ENCODE results near the gene PTPRG.

Gene PTPRG

DNA sequence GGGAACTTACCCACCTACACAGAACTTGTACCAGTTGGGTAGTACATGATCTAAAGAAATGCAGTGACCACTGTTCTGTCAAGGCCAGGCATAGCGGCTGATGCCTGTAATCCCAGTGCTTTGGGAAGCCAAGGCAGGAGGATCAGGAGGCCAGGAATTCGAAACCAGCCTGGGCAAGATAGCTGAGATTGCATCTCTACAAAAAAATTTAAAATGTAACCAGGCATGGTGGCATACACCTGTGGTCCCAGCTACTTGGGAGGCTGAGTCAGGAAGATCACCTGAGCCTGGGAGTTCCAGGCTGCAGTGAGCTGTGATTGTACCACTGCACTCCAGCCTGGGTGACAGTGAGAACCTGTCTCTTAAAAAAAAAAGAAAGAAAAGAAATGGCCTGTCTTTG lies 491.0 kb downstream of the PTPRG start:
- DNase-seq (ENCODE audit: low read depth, low spot score), result no peak

DNA sequence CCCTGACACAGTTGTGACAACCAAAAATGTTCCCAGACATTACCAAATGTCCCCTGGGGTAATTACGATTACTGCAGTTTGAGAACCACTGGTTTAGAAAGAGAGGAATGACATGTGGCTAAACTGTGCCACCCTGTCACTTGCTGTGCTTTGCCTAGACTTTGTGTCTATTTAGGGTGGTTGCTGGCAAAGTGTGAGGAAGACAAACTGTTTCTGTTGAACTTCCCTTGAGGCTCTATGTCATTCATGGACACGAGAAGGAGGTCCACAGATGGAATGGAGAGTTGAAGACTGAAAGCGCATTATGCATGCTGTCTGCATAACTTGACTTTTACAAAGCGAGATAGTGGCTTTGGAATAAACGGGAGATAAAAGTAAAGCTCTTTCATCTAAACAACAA lies 495.3 kb downstream of the PTPRG start:
- DNase-seq (ENCODE audit: low read depth, low spot score), result no peak

DNA sequence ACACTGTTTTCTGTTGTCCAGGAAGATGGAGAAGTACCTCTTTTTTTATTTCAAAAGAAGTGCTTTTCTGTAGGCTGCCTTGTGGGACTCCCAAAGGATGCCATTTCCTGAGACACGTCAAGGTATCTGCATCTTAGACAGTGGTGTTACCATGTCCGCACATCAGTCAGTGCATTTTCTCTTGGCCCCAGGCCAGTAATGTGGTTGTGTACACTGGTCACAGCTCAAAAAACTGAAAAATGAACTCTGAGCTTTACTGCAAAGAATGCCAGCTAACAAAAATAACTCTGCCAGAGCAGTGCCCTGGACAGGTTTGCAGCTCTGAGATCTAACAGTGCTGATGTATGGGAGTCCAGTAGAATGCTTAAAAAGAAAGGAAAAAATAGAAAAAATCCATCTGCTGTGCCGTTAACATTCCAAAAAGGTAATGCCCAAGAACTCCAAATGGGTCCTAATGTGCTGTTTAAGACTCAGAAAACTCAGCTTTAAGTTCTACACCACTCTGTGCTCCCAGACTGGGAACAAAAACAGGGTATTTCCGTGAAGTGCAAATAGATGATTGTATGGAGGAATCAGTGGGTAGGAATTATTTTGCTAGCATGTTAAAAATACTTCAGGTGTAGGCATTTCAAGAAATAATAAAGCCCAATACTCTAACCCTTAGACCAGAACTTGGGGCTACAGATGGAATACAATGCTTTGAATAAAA lies 496.1 kb downstream of the PTPRG start:
- no peak for DNase-seq (ENCODE audit: low read depth, low spot score)

DNA sequence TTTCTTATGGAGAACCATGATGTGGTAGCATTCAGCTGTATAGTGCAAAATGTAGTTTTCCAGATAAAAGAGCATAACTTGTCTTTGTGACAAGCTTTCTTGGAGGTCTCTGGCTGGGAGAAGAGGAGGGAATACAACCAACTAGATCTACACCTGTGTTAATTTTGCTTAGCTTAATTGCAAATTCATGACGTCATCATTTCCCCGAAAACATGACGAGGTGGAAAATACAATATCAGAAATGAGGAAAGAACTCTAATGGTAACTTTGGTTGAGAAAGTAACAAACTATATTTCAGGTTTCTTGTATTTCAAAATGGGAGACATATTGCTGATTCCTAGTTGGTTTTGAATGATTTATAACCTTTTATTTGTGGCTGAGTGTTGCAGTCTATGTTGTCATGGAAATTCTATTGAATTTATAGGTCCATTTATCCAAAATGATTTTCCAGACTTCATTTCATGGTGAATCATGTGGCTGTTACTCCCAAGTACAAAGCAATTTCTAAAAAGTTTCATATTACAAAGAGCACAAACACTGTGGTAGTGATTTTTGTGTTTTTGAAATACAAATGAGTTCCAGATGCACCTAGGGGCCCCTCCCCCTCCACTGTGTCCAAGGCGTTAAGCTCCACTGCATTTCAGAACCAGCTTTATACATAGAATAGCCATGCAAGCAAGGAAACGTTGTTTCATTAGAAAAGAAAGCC lies 504.8 kb downstream of the PTPRG start:
- DNase-seq (ENCODE audit: low read depth, low spot score), result no peak

DNA sequence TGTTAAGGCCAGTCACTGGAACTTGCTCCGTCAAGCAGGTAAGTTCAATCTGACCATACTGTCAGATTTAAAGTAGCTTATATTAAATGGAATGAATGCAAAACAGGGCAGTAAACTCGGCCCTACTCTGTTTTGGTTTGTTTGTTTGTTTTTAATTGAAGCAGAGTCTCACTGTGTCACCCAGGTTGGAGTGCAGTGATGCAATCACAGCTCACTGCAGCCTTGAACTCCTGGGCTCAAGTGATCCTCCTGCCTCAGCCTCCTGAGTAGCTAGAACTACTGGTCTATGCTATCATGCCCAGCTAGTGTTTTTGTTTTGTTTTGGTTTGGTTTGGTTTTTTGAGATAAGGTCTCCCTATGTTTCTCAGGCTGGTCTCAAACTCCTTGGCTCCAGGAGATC lies 507.0 kb downstream of the PTPRG start:
- DNase-seq (ENCODE audit: low read depth, low spot score), result no peak

DNA sequence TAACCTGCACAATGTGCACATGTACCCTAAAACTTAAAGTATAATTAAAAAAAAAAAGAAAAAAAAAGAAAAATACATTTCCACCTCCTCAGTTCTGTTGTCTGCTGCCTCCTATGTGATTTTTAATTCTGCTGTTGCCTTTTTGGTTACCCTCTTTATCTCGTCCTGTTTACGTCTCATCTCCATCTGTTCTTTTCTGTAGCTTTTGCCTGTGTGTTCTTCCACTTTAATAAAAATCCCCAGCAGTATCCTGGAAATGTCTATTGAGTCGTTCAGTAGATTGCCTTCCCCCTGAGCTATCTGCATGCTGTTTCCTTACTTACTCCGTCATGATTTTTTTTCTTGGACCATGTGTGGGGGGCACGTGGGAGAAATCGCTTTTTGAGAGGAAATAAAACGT lies 509.5 kb downstream of the PTPRG start:
- DNase-seq (ENCODE audit: low read depth, low spot score), result no peak

DNA sequence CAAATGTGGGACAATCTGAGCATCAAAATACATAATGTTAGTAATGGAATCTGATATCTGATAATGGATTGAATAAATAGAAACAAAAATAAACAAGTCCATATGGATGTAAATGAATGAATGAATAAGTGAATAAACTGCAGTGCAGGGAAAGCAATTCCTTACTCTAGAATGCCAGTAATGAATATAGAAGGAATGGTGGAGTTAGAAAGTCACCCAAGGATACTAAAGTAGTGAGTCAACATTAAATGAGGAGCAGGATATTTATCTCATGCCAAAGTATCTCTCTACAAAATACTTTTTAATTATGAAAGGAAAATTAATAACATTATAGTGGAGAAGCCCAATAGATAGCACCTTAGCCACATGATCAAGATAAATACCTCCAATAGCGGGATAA lies 511.7 kb downstream of the PTPRG start:
- no peak for DNase-seq (ENCODE audit: low read depth, low spot score)

DNA sequence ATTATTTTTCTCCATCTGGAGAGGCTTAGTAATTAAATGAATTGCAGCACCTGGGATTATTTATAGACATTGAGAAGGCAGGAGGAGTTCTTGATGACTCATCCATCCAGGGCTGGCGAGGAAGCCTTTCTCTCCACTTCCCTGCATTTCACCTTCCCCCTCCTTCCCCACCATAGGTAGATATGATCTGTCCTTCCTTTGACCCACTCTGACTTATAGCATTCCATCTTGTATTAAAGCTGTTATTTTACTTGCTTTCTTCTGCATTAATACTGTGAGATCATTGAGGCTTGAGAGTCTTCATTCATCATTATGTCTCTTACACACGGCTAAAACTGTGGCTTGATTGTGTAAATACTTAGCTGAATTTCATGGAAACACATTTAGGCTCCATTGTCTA lies 523.2 kb downstream of the PTPRG start:
- no peak for DNase-seq (ENCODE audit: low read depth, low spot score)

DNA sequence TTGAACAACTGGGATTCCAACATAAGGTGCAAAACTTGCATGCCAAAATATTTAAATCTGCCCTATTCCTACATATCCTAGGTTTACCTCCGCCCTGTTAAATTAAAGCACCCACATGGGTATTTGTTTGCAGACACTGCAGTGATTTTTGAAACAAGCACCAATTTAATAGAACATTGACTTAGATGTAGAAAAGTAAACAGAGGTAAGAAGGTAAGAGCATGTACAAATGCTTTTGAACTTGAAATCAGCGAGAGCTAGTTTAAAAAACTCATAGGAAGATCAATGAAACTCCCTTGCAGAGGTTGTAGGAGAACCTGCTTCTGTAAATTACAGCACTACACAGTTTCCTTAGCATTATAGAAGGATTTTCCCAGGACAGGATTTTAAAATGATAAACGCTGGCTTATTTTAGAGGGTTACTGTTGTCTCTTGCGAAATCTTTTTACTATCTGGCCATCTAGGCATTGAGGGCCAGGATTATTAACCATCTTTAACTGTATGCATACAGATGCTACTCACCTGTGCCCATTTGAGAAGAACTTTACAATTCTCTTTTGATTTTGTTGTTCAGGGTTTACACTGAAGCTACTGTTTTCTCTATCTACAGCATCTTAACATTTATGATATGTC lies 527.2 kb downstream of the PTPRG start:
- no peak for DNase-seq (ENCODE audit: low read depth, low spot score)

DNA sequence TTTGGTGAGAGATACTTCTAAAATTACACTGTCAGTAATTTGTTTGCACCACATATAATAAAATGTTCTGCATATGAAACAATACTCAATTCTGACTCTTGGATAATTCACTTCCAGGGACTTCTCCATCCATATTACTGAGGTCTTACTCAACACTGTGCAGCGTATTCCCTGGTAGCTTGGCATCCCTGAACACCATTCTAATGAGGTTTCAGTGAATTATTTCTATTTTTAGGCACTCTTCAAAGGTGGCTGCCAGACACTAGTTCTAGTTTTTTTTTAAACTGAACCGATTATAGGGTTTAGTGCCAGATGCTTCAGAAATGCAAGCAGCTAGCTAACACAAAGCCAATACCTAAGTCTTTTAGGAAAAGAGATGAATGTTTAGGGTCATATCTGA lies 528.7 kb downstream of the PTPRG start:
- no peak for DNase-seq (ENCODE audit: low read depth, low spot score)

DNA sequence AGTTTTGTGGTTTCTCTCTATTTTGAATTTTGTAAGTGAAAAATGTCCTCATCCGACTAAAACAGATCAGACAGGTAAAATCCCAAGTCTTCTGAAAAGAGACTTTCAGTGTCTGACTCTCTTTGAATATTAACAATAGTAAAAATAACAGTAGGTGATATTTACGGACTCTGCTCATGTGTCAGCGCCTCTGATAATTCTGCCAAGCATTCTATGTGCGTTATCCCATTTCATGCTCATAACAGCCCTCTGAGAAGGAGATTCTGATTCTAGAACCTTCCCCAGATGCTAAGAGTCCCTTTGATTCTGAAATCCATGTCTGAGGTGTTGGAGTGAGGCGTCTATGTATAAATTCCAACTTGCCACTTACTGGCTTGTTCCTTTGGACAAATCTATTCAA lies 529.1 kb downstream of the PTPRG start:
- no peak for DNase-seq (ENCODE audit: low read depth, low spot score)

DNA sequence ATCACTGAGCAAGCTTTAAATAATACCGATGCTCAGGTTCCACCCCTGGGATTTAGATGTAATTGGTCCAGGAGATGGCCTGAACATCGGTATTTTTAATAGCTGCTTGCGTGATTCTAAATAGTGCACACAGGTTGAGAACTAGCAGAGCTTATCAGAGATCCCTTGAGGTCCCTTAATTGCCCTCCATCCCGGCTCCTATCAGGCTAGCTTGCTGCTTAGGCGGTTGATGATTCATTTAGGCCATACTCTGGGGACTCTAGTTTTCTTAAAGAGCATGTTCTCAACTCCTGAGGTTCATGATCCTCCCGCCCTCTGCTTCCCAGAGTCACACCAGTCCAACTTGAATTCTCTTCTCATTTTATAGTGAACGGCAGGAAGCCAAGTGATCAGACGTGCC lies 531.7 kb downstream of the PTPRG start:
- no peak for DNase-seq (ENCODE audit: low read depth, low spot score)

DNA sequence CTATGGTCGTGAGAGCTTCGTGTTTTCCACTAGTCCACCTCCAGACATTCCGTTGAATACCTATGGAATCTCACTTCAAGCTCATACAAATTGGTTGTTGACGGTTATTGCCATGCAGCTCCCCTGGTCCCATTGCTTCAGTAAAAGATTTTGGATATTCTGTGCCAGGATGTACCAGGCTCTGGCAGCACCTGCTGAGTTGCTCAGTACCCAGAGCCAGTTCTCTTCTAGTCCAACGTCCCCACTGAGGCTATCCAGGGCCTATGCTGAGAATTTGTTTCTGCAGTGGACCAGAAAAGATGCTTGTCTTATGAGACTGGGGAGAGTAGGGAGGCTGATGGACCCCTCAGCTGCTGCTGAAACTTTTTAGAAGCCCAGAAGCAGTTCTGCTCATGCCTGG lies 533.1 kb downstream of the PTPRG start:
- DNase-seq (ENCODE audit: low read depth, low spot score), result no peak

DNA sequence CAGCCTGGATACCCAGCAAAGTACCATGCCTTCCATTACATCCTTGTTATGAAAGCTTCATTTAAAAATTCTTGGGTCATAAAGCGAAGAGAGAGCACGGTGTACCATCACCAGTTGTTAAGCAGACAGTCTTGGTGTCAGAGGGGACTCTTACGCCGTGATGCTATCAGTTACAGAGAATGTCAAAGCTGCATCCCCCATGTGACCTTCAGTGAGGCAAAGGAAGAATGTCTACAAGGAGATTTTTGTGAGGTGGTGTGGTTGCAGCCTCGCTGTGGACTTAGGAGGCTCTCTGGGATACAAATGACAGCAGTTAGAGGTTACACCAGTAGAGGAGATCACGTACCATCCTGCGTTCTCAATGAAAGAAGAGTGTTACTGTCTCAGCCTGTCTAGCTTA lies 533.7 kb downstream of the PTPRG start:
- DNase-seq (ENCODE audit: low read depth, low spot score), result no peak

DNA sequence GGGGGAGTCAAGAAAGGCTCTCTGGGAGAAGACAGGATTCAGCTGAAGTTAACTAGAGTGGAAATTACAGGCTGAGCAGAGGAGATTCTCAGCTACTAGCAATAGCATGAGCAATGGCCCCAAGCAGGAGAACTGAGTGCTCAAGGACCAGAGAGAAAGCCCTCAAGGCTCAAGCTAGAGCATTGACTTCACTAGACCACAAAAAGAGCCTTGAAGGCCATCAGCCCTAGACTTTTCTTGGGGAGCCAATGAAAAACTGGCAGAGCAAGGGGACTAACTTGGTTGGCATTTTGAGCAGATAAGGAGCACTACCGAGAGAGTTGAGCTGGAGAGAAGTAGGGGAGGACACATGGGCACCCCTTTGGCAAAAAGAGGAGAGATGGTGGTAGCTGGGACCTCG lies 534.4 kb downstream of the PTPRG start:
- no peak for DNase-seq (ENCODE audit: low read depth, low spot score)

DNA sequence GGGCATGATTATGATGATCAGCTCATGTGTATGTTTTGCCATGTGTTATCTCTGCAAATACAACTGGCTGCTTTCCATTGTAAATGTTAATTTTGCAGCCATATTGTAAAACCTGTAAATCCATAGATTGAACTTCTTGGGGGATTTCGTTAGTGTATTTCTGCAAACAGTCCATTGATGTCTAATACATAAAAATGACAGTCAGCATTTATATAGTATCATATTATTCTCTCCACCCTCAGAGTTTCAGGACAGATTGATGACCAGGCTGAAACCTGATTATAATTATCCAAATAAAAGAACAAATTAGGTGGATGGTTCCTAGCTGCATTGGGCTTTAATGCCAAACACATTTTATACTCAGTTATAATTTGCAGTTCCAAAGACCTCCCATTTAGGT lies 535.1 kb downstream of the PTPRG start:
- no peak for DNase-seq (ENCODE audit: low read depth, low spot score)

DNA sequence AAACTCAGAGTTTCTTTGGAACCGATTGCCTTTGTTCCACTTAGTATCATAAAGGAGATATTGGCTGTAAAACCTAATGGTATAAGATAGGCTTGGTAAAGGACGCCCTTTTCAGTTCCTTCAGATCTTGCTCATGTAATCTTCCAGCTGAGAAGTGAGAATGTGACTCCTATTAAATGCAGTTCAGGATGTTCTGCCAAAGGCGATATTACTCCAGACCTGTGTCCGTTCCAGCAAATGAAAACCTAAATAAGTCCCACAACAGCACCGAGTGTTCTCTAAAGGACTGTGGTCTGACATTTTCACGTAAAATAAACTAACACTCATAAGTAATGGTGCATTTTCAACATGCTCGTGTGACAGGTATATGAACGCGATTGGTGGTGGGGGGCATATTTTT lies 535.8 kb downstream of the PTPRG start:
- DNase-seq (ENCODE audit: low read depth, low spot score), result no peak

DNA sequence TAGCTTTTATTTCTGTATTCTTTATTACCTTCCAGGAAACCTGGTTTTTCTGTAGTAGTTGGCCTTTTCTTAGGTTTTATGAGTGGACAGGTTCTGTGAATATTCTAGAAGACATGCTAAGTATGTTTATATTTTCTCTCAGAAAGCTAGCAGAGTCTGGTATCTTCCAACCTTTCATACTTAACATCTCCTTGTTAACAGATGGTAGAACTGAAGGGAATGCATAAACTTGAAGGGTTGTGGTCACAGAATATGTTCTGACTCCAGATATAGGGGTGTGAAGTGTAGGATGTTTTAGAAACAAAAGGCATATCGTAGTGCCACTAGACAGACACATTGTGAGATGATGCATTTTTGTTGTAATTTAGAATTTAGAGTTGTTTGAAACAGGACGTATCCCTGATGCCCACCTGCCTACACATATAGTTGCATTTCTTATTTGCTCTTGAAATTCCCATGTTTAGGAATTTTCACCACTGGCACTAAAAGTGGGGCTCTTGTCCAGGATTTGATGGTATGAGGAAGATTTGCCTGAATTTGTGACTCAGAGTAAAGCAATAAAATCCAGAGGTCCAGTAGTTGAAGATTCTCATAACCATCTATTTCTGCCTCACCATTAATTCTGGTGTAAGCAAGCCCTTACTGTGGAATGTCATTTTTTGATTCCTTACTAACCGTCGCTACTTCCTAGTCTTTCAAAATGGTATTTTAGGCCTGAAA lies 537.4 kb downstream of the PTPRG start:
- no peak for DNase-seq (ENCODE audit: low read depth, low spot score)

DNA sequence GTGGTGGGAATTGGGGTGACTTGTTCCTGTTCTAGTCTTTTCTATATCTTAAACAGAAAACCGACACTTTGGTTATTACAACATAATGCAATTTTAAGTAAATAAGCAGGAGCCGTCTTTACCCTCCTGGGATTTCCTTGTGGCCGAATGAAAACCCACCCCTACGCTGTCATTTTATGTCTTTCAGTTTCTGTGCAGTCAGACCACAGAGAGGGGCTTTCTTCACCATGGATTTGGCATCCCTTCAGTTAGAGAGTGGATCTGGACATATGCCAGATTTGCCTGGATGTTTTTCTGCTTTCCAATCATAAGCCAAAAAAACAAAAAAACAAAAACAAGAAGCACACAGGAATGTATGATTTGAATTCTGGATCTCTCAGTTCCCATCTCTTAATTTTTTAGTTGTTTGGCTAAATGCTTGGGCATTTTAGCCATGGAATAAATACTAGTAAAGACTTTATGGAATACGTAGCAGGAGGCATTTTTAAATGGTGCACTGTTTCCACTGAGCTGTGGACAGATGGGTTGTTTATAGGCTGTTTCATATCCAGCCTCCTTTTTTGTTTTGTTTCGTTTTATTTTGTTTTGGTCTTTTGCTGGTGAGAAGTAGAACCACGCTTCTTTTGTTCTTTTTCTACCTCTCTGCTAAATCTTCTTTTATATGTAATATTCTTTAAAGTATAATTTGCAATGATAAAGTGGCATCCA lies 539.1 kb downstream of the PTPRG start:
- DNase-seq (ENCODE audit: low read depth, low spot score), result no peak

DNA sequence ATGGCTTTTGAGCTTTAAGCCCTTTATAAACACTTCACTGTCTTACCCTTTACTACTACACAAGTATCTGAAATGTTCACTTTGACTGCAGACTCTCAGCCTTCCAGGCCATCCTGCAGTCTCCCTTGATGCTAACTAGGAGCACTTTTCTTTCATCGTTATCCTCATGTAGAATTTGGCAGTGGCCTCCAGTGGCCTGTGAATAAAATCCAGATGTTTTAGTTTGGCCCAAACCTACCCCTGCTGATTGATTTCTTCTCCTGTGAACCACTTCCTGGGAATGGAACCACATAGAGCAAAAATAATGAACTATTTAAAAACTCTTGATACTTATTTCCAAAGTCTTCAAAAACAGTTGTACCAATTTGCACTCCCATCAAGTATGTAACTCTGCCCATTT lies 540.1 kb downstream of the PTPRG start:
- no peak for DNase-seq (ENCODE audit: low read depth, low spot score)

DNA sequence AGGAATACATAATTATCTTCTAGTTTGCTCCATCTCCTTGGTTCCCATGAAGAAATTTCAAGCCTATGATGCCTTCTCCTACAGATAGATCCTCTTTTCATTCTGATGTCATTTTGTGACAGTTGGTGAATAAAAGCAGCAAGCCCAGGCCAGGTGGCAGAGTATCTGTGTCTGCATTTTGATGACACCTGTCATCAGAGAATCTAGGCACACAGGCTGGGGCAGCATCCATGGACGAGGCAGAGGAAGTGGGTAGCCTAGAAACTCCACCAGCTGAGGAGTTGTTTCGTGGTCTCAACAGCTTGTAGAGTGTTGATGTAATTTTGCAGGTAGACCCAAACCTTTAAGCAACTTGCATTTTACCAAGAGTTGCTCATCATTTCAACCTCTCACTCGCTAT lies 542.2 kb downstream of the PTPRG start:
- DNase-seq (ENCODE audit: low read depth, low spot score), result no peak

DNA sequence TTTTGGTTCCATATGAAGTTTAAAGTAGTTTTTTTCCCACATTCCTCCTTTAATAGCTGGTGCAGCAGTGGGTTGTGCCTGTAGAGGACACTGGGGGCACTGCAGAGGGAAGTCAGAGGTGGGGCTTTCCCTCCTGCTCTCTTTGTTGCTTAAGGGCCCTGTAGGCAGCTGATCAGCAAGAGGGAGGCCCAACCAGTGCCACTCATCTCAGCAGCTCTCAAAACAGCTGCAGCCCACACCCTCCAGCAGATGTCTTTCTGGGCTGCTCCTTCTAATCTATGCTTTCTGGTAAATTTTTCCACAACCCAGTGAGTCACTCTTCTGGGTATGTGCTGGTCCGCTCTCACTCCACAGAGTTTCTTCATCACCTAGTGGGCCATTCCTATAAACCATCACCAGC lies 548.2 kb downstream of the PTPRG start:
- DNase-seq (ENCODE audit: low read depth, low spot score), result no peak
